K562 (cell line): ENCODE measurements around the gene MINDY4. TPM values are rescaled to one million over a fixed set of nuclear protein-coding genes. Genes with fewer than 3 reads are reported as not detected.
A peak's percentile ranks its signal among the peaks of the same experiment; 100 is the strongest.

Experiments used
- AFF1 ChIP-seq, 2 experiments: fragments of 450-650 bp; IDR thresholded peaks; 2 replicates each; pipeline ENCODE4 v1.6.1; 2018; ENCODE audit warnings: mild to moderate bottlenecking in 2 of 2, low read depth in 1 of 2; ENCODE audit not compliant: partially characterized antibody in 2 of 2
- CCAR2 ChIP-seq: fragments of 200-400 bp; formaldehyde crosslinking; IDR thresholded peaks from 2 replicates; pipeline ENCODE4 v1.6.1; 2017; ENCODE audit warnings: mild to moderate bottlenecking, low read depth, low read length
- CHD4 ChIP-seq: fragments of 200-600 bp; sonication (generic); IDR thresholded peaks from 3 replicates; pipeline ENCODE4 v1.6.1; 2012; ENCODE audit warnings: low read depth, mild to moderate bottlenecking, mixed read lengths, low read length, inconsistent platforms; ENCODE audit not compliant: insufficient read depth, insufficient replicate concordance, poor library complexity, severe bottlenecking
- CXXC5 ChIP-seq: fragments of 250-450 bp; sonication (Bioruptor Pico); IDR thresholded peaks from 2 replicates; pipeline ENCODE4 v1.8.0; 2022; ENCODE audit warnings: inconsistent platforms, mild to moderate bottlenecking, moderate library complexity
- ELF1 ChIP-seq: fragments of 200-800 bp; sonication (Bioruptor generic); IDR thresholded peaks from 2 replicates; pipeline ENCODE4 v1.6.1; 2016; ENCODE audit warnings: missing genetic modification characterization, missing compliant biosample characterization
- ETV6 ChIP-seq, 3 experiments: fragments of 150-350 bp in 1 of 3; sonication (generic) in 1 of 3; formaldehyde crosslinking in 1 of 3; IDR thresholded peaks; 2 replicates each; pipeline versions ENCODE4 v1.6.1 to v1.8.0; 2014 to 2022; ENCODE audit warnings: borderline replicate concordance in 2 of 3, low read depth in 2 of 3, antibody characterized with exemption in 1 of 3, low read length in 1 of 3, mild to moderate bottlenecking in 1 of 3, missing genetic modification reagents in 1 of 3
- EZH2 ChIP-seq: IDR thresholded peaks from 2 replicates; pipeline ENCODE4 v1.6.1; 2012; ENCODE audit warnings: low read depth, mild to moderate bottlenecking, inconsistent platforms, low read length, borderline replicate concordance
- FOXP1 ChIP-seq: sonication (generic); formaldehyde crosslinking; IDR thresholded peaks from 2 replicates; pipeline ENCODE4 v1.8.0; 2022; ENCODE audit warnings: mild to moderate bottlenecking, missing genetic modification reagents
- MNT ChIP-seq, 2 experiments: fragments of 450-650 bp; conservative IDR thresholded peaks; 2 replicates each; pipeline ENCODE4 v1.6.1; 2017; ENCODE audit warnings: mild to moderate bottlenecking in 2 of 2, moderate library complexity in 2 of 2
- MXI1 ChIP-seq: IDR thresholded peaks from 2 replicates; pipeline ENCODE4 v1.6.1; 2011; ENCODE audit warnings: low read depth, mild to moderate bottlenecking, improper control_type of control experiment, low read length
- NEUROD1 ChIP-seq: fragments of 150-350 bp; IDR thresholded peaks from 2 replicates; pipeline ENCODE4 v1.6.1; 2014; ENCODE audit warnings: borderline replicate concordance, low read length, low read depth; ENCODE audit not compliant: partially characterized antibody
- PHF8 ChIP-seq: fragments of 200-600 bp; sonication (generic); IDR thresholded peaks from 2 replicates; pipeline ENCODE4 v1.6.1; 2012; ENCODE audit warnings: mixed run types, mild to moderate bottlenecking, inconsistent platforms, low read length, moderate library complexity, borderline replicate concordance
- RBM15 ChIP-seq: fragments of 200-400 bp; formaldehyde crosslinking; IDR thresholded peaks from 2 replicates; pipeline ENCODE4 v1.6.1; 2018; ENCODE audit warnings: mild to moderate bottlenecking, low read length, moderate library complexity; ENCODE audit not compliant: insufficient read depth
- STAT5A ChIP-seq: IDR thresholded peaks from 2 replicates; pipeline ENCODE4 v1.6.1; 2012; ENCODE audit warnings: low read length, inconsistent platforms, borderline replicate concordance
- TAL1 ChIP-seq: fragments of 450-650 bp; IDR thresholded peaks from 2 replicates; pipeline ENCODE4 v1.6.1; 2016; ENCODE audit warnings: mild to moderate bottlenecking
- TCFL5 ChIP-seq: fragments of 250-450 bp; sonication (Bioruptor Pico); conservative IDR thresholded peaks from 2 replicates; pipeline ENCODE4 v1.6.1; 2021; ENCODE audit warnings: mild to moderate bottlenecking, moderate library complexity, matching md5 sums
- ZNF280A ChIP-seq: fragments of 450-650 bp; IDR thresholded peaks from 2 replicates; pipeline ENCODE4 v1.6.1; 2018; ENCODE audit warnings: mild to moderate bottlenecking, low read depth; ENCODE audit not compliant: partially characterized antibody
- ZNF3 ChIP-seq: fragments of 250-450 bp; sonication (Bioruptor Pico); IDR thresholded peaks from 2 replicates; pipeline ENCODE4 v1.5.0; 2021; ENCODE audit warnings: mild to moderate bottlenecking, moderate library complexity
- polyA plus RNA-seq, 8 experiments: library from polyadenylated mRNA; depleted of rRNA in 4 of 8; stranded (reverse) in 5 of 8; unstranded in 3 of 8; fragments of >200 nt; fragmentation: Nextera tagmentation in 2 of 8; fragmentation: Illumina TruSeq in 1 of 8; extraction: Ambion mirVana in 2 of 8; extraction: Trizol in 1 of 8; gene quantifications; 2 replicates each; pipeline versions ENCODE4 v1.2.1 to v1.2.3, GENCODE V29; 2011 to 2014; ENCODE audit warnings: inconsistent platforms in 1 of 8, missing spikeins in 1 of 8
- total RNA-seq, 7 experiments: library from RNA; depleted of rRNA in 6 of 7; stranded (reverse); fragments of >200 nt in 6 of 7; fragmentation: Illumina TruSeq in 2 of 7; extraction: Trizol in 2 of 7; gene quantifications; 2 replicates each; pipeline versions ENCODE4 v1.2.1 to v1.2.3, GENCODE V29; 2011 to 2021; ENCODE audit warnings: low replicate concordance in 1 of 7

Gene MINDY4
- total and polyA plus RNA-seq, 9 of the 15 experiments (the other 6 are each of a cell fraction or from before 2014, with no cell fraction given), result 2.1 to 16.7 (median 11.0) TPM

- TF ChIP-seq RBM15 (no peak), ZNF280A (no peak), TCFL5 (no peak), ZNF3 (CRISPR knock-in tag) (no peak), CXXC5 (CRISPR knock-in tag) (peak; percentile 86), PHF8 (no peak), MNT (conservative IDR thresholded peaks at IDR 0.05) (no peak), CHD4 (no peak), MXI1 (no peak), CCAR2 (no peak), STAT5A (peak; percentile 90), FOXP1 (CRISPR knock-in tag) (0 out of 2 replicates have a peak, but pooled peaks have one; percentile 54), NEUROD1 (no peak), TAL1 (peak; percentile 94), EZH2 (no peak), ETV6 (IDR thresholded peaks at IDR 0.05; ENCODE audit: borderline replicate concordance in 1 of 2, low read depth in 2 of 2, low read length in 1 of 2) (0 out of 4 replicates have a peak, but pooled peaks of 1 of the 2 experiments have one; percentile 28), ETV6 (CRISPR knock-in tag; IDR thresholded peaks at IDR 0.05; ENCODE audit: borderline replicate concordance) (no peak), ELF1 (tag) (no peak), AFF1 (IDR thresholded peaks at IDR 0.05; ENCODE audit: low read depth in 1 of 2, partially characterized antibody in 2 of 2) (no peak)
These were observed 125.8 kb downstream of the MINDY4 start (continued) for GRCh38 chr7:30896783-30897637.
